HepG2 (cell line): ENCODE results near the gene BLZF1. TPM values are rescaled to one million over a fixed set of nuclear protein-coding genes. Genes with fewer than 3 reads are reported as not detected.

Experiments used
- ATAC-seq: fragments of 200-7000 bp; cut with Tn5 transposase; 3 replicates; pipeline ENCODE4 v1.9.1; 2020; ENCODE audit warnings: mild to moderate bottlenecking, moderate library complexity
- BruUV-seq: library from RNA; stranded (reverse); fragments of 400-500 nt; replicated peaks from 2 replicates; lab custom pipeline; 2021; lab: Mats Ljungman, UMichigan
- CTCF ChIA-PET: fragments of 300-600 bp; formaldehyde crosslinking; extraction: SDS; loops from one replicate; lab custom pipeline; 2021; ENCODE audit warnings: low total read pairs, inconsistent platforms, low intra/inter-chr PET ratio; lab: Yijun Ruan, JAX
- POLR2A ChIA-PET: fragments of 350-600 bp; sonication (Branson Sonifier 250); formaldehyde crosslinking; loops from one replicate; lab custom pipeline; 2020; ENCODE audit warnings: antibody characterized with exemption, inconsistent platforms; lab: Yijun Ruan, JAX
- DNase-seq: peaks from one replicate; pipeline ENCODE4 v3.0.0-alpha.2; 2015; ENCODE audit warnings: low spot score
- FAIRE-seq: peaks from 3 replicates; lab custom pipeline; 2011; peaks lifted over from hg19 to GRCh38; lab: Jason Lieb, UNC
- H2AFZ ChIP-seq: one replicate; pipeline ENCODE4 v1.6.1; 2011; ENCODE audit warnings: low read length, inconsistent platforms
- H3K27ac ChIP-seq: fragments of 300-600 bp; 3 replicates; pipeline ENCODE4 v1.8.0; 2011; ENCODE audit warnings: mixed run types, mild to moderate bottlenecking, mixed read lengths, low read length, inconsistent platforms; ENCODE audit not compliant: insufficient read depth; ENCODE audit errors: extremely low read length
- H3K27me3 ChIP-seq, 2 experiments: fragments of 200-600 bp in 1 of 2; 2 replicates in 1 of 2; 3 replicates in 1 of 2; pipeline versions ENCODE4 v1.6.0 to v1.8.0; 2011; ENCODE audit warnings: low read length in 2 of 2, mild to moderate bottlenecking in 2 of 2, moderate library complexity in 2 of 2, inconsistent platforms in 1 of 2; ENCODE audit not compliant: insufficient read depth in 2 of 2, control insufficient read depth in 1 of 2
- H3K36me3 ChIP-seq, 2 experiments: fragments of 200-600 bp in 1 of 2; replicated peaks in 1 of 2; 2 replicates in 1 of 2; 3 replicates in 1 of 2; pipeline versions ENCODE4 v1.5.1 to v1.8.0; 2011; ENCODE audit warnings: low read length in 2 of 2, inconsistent platforms in 1 of 2; ENCODE audit not compliant: insufficient read depth in 2 of 2, control insufficient read depth in 1 of 2
- H3K4me1 ChIP-seq: 2 replicates; pipeline ENCODE4 v1.5.1; 2012; ENCODE audit warnings: low read length, inconsistent platforms; ENCODE audit not compliant: insufficient read depth
- H3K4me2 ChIP-seq: 2 replicates; pipeline ENCODE4 v1.6.0; 2011; ENCODE audit warnings: low read depth, low read length, inconsistent platforms
- H3K4me3 ChIP-seq, 3 experiments: fragments of 200-600 bp in 1 of 3; sonication (generic), shearing (Covaris generic) in 1 of 3; replicated peaks in 1 of 3; 2 replicates each; pipeline ENCODE4 v1.5.1; 2011 to 2016; ENCODE audit warnings: low read length in 3 of 3, inconsistent platforms in 2 of 3, low read depth in 2 of 3, mild to moderate bottlenecking in 2 of 3, control low read depth in 1 of 3, mixed read lengths in 1 of 3; ENCODE audit not compliant: insufficient read depth in 1 of 3
- H3K79me2 ChIP-seq: one replicate; pipeline ENCODE4 v1.6.1; 2011; ENCODE audit warnings: low read length, inconsistent platforms; ENCODE audit not compliant: insufficient read depth
- H3K9ac ChIP-seq: 2 replicates; pipeline ENCODE4 v1.6.0; 2011; ENCODE audit warnings: mild to moderate bottlenecking, low read depth, low read length, inconsistent platforms; ENCODE audit not compliant: insufficient read depth
- H3K9me3 ChIP-seq: 2 replicates; pipeline ENCODE4 v1.5.1; 2012; ENCODE audit warnings: mild to moderate bottlenecking, low read length
- H4K20me1 ChIP-seq: 2 replicates; pipeline ENCODE4 v1.6.0; 2011; ENCODE audit warnings: inconsistent platforms, mild to moderate bottlenecking, low read length, moderate library complexity; ENCODE audit not compliant: insufficient read depth
- JARID2 ChIP-seq: sonication (generic); formaldehyde crosslinking; IDR thresholded peaks from 2 replicates; pipeline ENCODE4 v1.8.1; 2023; ENCODE audit warnings: missing genetic modification reagents, inconsistent platforms; ENCODE audit not compliant: insufficient replicate concordance
- PHF20 ChIP-seq: sonication (generic); formaldehyde crosslinking; IDR thresholded peaks from 2 replicates; pipeline ENCODE4 v1.5.0; 2020; ENCODE audit warnings: mild to moderate bottlenecking, missing genetic modification reagents
- TBX2 ChIP-seq: sonication (generic); formaldehyde crosslinking; IDR thresholded peaks from 2 replicates; pipeline ENCODE4 v1.5.0; 2020; ENCODE audit warnings: missing genetic modification reagents, mild to moderate bottlenecking, borderline replicate concordance
- ZBTB7A ChIP-seq: sonication (generic); formaldehyde crosslinking; IDR thresholded peaks from 2 replicates; pipeline ENCODE4 v1.8.0; 2022; ENCODE audit warnings: mild to moderate bottlenecking, missing genetic modification reagents
- ZNF3 ChIP-seq: IDR thresholded peaks from 2 replicates; pipeline ENCODE4 v1.7.0; 2017; ENCODE audit warnings: inconsistent platforms
- ZNF549 ChIP-seq: sonication (generic); formaldehyde crosslinking; IDR thresholded peaks from 2 replicates; pipeline ENCODE4 v1.5.0; 2020; ENCODE audit warnings: missing genetic modification reagents
- ZNF773 ChIP-seq: sonication (generic); formaldehyde crosslinking; IDR thresholded peaks from 2 replicates; pipeline ENCODE4 v1.4.0; 2020; ENCODE audit warnings: missing genetic modification reagents, borderline replicate concordance
- ZSCAN30 ChIP-seq: sonication (generic); formaldehyde crosslinking; IDR thresholded peaks from 2 replicates; pipeline ENCODE4 v1.5.0; 2020; ENCODE audit warnings: mild to moderate bottlenecking, missing genetic modification reagents
- WGBS: methylation state at CpG from one replicate; pipeline ENCODE4 v1.1.6; 2017; ENCODE audit warnings: low lambda C conversion rate; 5-methylcytosine and 5-hydroxymethylcytosine counted together
- in situ Hi-C: cut with HindIII; loops from 2 replicates; pipeline ENCODE4 v1.10.0; 2017; ENCODE audit warnings: low pct_unique_long_range_greater_than_20kb; ENCODE audit not compliant: extremely low pct_ligation_motif_present
- intact Hi-C: fragments of 100-400 bp; cut with micrococcal nuclease; formaldehyde crosslinking; loops from one replicate; pipeline ENCODE4 v1.10.0; 2022; ENCODE audit not compliant: unreplicated experiment
- polyA plus RNA-seq, 8 experiments: library from polyadenylated mRNA; depleted of rRNA in 3 of 8; stranded (reverse) in 7 of 8; unstranded in 1 of 8; fragments of >200 nt; fragmentation: Illumina TruSeq in 4 of 8; extraction: Trizol in 4 of 8; gene quantifications; 2 replicates each; pipeline versions ENCODE4 v1.2.1 to v1.2.3, GENCODE V29; 2011 to 2016; ENCODE audit warnings: low read depth in 4 of 8, missing spikeins in 1 of 8, mixed read lengths in 1 of 8; ENCODE audit not compliant: insufficient read depth in 1 of 8
- total RNA-seq, 5 experiments: library from RNA; depleted of rRNA; stranded (reverse); fragments of >200 nt; fragmentation: Illumina TruSeq; extraction: Trizol; gene quantifications; 2 replicates each; pipeline ENCODE4 v1.2.3, GENCODE V29; 2016; ENCODE audit warnings: low read depth in 1 of 5
- TF ChIP-seq, protein P1 (sequence below): sonication (generic); formaldehyde crosslinking; IDR thresholded peaks from 2 replicates; pipeline ENCODE4 v1.8.1; 2023; ENCODE audit warnings: mild to moderate bottlenecking, inconsistent platforms, moderate library complexity, missing genetic modification reagents, borderline replicate concordance
- TF ChIP-seq, protein P2 (sequence below): sonication (generic); formaldehyde crosslinking; IDR thresholded peaks from 2 replicates; pipeline ENCODE4 v1.4.0; 2020; ENCODE audit warnings: missing genetic modification reagents
- TF ChIP-seq, protein P3 (sequence below): sonication (generic); formaldehyde crosslinking; IDR thresholded peaks from 2 replicates; pipeline ENCODE4 v1.5.1; 2020; ENCODE audit warnings: missing genetic modification reagents, mild to moderate bottlenecking, borderline replicate concordance
- TF ChIP-seq, protein P4 (sequence below): sonication (generic); formaldehyde crosslinking; IDR thresholded peaks from 2 replicates; pipeline ENCODE4 v1.4.0; 2020; ENCODE audit warnings: missing genetic modification reagents
- TF ChIP-seq, protein P5 (sequence below): sonication (generic); formaldehyde crosslinking; IDR thresholded peaks from 2 replicates; pipeline ENCODE4 v1.8.1; 2023; ENCODE audit warnings: mild to moderate bottlenecking, missing genetic modification reagents
- TF ChIP-seq, protein P6 (sequence below): conservative IDR thresholded peaks from 2 replicates; pipeline ENCODE4 v1.6.1; 2018; ENCODE audit warnings: missing genetic modification reagents

The BLZF1 gene
- total and polyA plus RNA-seq, 2 of the 13 experiments (the other 11 are each of a cell fraction or from before 2014, with no cell fraction given) = 4.5 to 13.7 TPM

DNA sequence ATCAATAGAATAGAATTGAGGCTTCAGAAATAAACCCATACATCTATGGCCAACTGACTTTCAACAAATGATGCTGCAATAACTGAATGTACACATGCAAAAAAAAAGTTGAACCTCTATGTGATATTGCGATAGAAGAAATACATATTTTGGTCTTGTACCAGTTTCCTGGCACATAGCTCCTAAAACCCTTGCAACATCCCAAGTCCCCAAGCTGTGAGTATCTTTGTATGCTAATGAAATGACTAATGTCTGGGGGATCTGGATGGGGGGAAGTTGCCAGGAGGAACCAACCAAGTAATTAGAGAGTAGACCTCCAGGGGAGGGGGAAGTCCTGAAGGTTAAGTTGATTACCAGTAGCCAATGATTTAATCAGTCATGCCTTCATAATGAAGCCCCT is 24.4 kb downstream of the BLZF1 start:
- Histone ChIP-seq H3K4me3 (no peak overlapping the region), H3K9me3 (no peaks in the 10 kb centered on the region), H3K27ac (no peak overlapping the region), H3K4me2 (no peak overlapping the region), H4K20me1 (no peaks in the 10 kb centered on the region), H3K27me3 (no peaks in the 10 kb centered on the region), H3K9ac (no peak overlapping the region), H3K36me3 (peaks cover 0 to 9% of the 10 kb centered on the region in 2 experiments; a peak in 1 of 5 replicates), H3K79me2 (no peaks in the 10 kb centered on the region), H2AFZ (no peak overlapping the region), H3K4me1 (no peaks in the 10 kb centered on the region)
- in situ Hi-C loops (no loop called here), intact Hi-C loops (no loop called here)
- ATAC-seq (no peak), DNase-seq (no peak), FAIRE-seq (no peak)
- CTCF ChIA-PET = no interaction called here
- BruUV-seq = no TSS peak
- WGBS = 91% methylated on average over 1 of the region's 1 CpG
- POLR2A ChIA-PET = no interaction called here
- TF ChIP-seq, protein P1, sequence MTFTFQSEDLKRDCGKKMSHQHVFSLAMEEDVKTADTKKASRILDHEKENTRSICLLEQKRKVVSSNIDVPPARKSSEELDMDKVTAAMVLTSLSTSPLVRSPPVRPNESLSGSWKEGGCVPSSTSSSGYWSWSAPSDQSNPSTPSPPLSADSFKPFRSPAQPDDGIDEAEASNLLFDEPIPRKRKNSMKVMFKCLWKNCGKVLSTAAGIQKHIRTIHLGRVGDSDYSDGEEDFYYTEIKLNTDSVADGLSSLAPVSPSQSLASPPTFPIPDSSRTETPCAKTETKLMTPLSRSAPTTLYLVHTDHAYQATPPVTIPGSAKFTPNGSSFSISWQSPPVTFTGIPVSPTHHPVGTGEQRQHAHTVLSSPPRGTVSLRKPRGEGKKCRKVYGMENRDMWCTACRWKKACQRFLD (CRISPR knock-in tag) = no peak
- TF ChIP-seq, protein P2, sequence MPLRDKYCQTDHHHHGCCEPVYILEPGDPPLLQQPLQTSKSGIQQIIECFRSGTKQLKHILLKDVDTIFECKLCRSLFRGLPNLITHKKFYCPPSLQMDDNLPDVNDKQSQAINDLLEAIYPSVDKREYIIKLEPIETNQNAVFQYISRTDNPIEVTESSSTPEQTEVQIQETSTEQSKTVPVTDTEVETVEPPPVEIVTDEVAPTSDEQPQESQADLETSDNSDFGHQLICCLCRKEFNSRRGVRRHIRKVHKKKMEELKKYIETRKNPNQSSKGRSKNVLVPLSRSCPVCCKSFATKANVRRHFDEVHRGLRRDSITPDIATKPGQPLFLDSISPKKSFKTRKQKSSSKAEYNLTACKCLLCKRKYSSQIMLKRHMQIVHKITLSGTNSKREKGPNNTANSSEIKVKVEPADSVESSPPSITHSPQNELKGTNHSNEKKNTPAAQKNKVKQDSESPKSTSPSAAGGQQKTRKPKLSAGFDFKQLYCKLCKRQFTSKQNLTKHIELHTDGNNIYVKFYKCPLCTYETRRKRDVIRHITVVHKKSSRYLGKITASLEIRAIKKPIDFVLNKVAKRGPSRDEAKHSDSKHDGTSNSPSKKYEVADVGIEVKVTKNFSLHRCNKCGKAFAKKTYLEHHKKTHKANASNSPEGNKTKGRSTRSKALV (CRISPR knock-in tag) = no peak
- TF ChIP-seq, protein P3, sequence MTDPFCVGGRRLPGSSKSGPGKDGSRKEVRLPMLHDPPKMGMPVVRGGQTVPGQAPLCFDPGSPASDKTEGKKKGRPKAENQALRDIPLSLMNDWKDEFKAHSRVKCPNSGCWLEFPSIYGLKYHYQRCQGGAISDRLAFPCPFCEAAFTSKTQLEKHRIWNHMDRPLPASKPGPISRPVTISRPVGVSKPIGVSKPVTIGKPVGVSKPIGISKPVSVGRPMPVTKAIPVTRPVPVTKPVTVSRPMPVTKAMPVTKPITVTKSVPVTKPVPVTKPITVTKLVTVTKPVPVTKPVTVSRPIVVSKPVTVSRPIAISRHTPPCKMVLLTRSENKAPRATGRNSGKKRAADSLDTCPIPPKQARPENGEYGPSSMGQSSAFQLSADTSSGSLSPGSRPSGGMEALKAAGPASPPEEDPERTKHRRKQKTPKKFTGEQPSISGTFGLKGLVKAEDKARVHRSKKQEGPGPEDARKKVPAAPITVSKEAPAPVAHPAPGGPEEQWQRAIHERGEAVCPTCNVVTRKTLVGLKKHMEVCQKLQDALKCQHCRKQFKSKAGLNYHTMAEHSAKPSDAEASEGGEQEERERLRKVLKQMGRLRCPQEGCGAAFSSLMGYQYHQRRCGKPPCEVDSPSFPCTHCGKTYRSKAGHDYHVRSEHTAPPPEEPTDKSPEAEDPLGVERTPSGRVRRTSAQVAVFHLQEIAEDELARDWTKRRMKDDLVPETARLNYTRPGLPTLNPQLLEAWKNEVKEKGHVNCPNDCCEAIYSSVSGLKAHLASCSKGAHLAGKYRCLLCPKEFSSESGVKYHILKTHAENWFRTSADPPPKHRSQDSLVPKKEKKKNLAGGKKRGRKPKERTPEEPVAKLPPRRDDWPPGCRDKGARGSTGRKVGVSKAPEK (CRISPR knock-in tag) = no peak
- TF ChIP-seq TBX2 (CRISPR knock-in tag) = no peak
- TF ChIP-seq JARID2 = no peak
- no peak for TF ChIP-seq PHF20 (CRISPR knock-in tag)
- no peak for TF ChIP-seq ZSCAN30 (CRISPR knock-in tag)
- TF ChIP-seq ZNF549 (CRISPR knock-in tag) = no peak
- TF ChIP-seq ZNF3 (CRISPR knock-in tag) = no peak
- TF ChIP-seq, protein P4, sequence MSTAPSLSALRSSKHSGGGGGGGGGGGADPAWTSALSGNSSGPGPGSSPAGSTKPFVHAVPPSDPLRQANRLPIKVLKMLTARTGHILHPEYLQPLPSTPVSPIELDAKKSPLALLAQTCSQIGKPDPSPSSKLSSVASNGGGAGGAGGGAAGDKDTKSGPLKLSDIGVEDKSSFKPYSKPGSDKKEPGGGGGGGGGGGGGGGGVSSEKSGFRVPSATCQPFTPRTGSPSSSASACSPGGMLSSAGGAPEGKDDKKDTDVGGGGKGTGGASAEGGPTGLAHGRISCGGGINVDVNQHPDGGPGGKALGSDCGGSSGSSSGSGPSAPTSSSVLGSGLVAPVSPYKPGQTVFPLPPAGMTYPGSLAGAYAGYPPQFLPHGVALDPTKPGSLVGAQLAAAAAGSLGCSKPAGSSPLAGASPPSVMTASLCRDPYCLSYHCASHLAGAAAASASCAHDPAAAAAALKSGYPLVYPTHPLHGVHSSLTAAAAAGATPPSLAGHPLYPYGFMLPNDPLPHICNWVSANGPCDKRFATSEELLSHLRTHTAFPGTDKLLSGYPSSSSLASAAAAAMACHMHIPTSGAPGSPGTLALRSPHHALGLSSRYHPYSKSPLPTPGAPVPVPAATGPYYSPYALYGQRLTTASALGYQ (CRISPR knock-in tag) = no peak
- TF ChIP-seq, protein P5, sequence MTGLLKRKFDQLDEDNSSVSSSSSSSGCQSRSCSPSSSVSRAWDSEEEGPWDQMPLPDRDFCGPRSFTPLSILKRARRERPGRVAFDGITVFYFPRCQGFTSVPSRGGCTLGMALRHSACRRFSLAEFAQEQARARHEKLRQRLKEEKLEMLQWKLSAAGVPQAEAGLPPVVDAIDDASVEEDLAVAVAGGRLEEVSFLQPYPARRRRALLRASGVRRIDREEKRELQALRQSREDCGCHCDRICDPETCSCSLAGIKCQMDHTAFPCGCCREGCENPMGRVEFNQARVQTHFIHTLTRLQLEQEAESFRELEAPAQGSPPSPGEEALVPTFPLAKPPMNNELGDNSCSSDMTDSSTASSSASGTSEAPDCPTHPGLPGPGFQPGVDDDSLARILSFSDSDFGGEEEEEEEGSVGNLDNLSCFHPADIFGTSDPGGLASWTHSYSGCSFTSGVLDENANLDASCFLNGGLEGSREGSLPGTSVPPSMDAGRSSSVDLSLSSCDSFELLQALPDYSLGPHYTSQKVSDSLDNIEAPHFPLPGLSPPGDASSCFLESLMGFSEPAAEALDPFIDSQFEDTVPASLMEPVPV (CRISPR knock-in tag) = no peak
- TF ChIP-seq ZNF773 = no peak
- TF ChIP-seq, protein P6, sequence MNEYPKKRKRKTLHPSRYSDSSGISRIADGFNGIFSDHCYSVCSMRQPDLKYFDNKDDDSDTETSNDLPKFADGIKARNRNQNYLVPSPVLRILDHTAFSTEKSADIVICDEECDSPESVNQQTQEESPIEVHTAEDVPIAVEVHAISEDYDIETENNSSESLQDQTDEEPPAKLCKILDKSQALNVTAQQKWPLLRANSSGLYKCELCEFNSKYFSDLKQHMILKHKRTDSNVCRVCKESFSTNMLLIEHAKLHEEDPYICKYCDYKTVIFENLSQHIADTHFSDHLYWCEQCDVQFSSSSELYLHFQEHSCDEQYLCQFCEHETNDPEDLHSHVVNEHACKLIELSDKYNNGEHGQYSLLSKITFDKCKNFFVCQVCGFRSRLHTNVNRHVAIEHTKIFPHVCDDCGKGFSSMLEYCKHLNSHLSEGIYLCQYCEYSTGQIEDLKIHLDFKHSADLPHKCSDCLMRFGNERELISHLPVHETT = no peak
- TF ChIP-seq ZBTB7A (CRISPR knock-in tag) = no peak
